GM18909 (cell line): ENCODE measurements around the gene CYP1A2.
"Not testable (repeated sequence)": the region's sequence is repeated elsewhere in the genome, so short reads cannot be mapped to it uniquely, and the experiment has no call there.

Experiments
- ATAC-seq: cut with Tn5 transposase; IDR thresholded peaks from one replicate; pipeline ENCODE4 v1.9.1; 2021; ENCODE audit warnings: mild to moderate bottlenecking; ENCODE audit not compliant: unreplicated experiment, poor library complexity

CYP1A2 gene

DNA sequence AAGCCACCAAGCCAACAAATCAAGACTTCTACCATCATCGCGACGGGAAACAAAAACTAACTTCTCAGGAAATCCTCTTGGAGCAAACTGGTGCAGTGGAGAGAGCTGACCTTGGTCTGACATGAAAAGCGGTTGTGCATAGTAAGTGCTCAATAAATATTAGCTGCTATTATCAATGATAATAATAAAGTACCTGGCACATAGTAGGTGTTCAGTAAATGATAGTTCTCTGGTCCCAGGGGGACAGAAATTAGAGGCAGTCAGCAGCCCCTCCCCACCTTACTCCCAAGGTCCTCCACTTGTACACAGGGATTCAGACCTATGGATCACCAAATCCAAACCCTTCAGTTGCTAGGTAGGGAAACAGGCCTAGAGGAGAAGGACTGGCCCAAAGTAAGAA lies 27.2 kb downstream of the CYP1A2 start:
- no peak for ATAC-seq

GRCh38 chr15:74776821-74777768 lies 28.4 kb downstream of the CYP1A2 start:
- peak; percentile 39 for ATAC-seq

DNA sequence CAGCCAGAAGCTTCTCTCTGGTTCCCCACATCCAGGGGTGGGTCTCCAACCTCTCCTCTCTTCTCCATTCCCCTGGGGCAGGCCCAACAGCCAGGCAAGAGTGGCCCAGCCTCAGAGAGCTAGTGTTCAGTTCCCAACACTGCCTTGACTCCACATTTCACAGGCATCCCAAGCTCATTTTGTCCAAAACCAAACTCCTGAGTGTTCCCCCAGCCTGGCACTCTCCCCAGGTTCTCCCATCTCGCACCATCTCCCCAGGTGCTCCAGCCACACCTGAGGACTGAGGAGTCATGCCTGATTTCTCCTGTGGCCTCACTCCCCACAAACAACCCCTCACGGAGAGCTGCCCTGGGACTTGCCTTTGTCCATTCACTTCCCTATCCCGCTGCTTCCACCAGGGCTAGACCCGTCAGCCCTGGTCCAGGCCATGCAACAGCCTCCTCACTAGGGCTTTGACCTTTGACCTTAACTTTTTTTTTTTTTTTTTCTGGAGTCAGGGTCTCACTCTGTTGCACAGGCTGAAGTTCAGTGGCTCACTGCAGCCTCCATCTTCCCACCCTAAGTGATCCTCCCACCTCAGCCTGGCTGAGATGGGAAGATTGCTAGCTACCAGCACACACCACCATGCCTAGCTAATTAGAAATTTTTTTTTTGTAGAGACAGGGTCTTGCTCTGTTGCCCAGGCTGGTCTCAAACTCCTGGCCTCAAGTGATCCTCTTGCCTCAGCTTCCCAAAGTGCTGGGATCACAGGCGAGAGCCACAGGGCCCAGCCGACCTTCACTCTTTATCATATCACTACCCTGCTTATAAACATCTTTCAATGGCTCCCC lies 29.3 kb downstream of the CYP1A2 start:
- no peak for ATAC-seq

DNA sequence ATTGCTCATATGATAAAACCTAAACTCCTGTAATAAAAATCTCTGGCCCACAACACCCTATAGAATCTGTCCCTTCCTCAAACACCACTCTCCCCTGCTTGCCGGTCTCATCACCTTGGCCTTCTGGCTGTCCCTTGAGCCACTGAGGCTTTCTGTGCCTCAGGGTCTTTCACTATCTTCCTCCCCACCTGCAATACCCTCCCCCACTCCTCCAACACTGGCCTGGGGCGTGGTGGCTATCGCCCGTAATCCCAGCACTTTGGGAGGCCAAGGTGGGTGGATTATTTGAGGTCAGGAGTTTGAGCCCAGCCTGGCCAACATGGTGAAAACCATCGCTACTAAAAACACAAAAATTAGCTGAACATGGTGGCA lies 29.9 kb downstream of the CYP1A2 start:
- no peak for ATAC-seq

GRCh38 chr15:74779162-74779648 lies 30.6 kb downstream of the CYP1A2 start:
- no peak for ATAC-seq

- ATAC-seq, result no peak
Measured at GRCh38 chr15:74780523-74781430, 32.1 kb downstream of the CYP1A2 start.

- ATAC-seq, result peak; percentile 45
Measured at GRCh38 chr15:74781431-74782258, 33.0 kb downstream of the CYP1A2 start, which contains the start of gene CSK. Gene CSK (plus strand): TSS chr15:74782080. CDS start chr15:74798298, 16,218 bp downstream.

DNA sequence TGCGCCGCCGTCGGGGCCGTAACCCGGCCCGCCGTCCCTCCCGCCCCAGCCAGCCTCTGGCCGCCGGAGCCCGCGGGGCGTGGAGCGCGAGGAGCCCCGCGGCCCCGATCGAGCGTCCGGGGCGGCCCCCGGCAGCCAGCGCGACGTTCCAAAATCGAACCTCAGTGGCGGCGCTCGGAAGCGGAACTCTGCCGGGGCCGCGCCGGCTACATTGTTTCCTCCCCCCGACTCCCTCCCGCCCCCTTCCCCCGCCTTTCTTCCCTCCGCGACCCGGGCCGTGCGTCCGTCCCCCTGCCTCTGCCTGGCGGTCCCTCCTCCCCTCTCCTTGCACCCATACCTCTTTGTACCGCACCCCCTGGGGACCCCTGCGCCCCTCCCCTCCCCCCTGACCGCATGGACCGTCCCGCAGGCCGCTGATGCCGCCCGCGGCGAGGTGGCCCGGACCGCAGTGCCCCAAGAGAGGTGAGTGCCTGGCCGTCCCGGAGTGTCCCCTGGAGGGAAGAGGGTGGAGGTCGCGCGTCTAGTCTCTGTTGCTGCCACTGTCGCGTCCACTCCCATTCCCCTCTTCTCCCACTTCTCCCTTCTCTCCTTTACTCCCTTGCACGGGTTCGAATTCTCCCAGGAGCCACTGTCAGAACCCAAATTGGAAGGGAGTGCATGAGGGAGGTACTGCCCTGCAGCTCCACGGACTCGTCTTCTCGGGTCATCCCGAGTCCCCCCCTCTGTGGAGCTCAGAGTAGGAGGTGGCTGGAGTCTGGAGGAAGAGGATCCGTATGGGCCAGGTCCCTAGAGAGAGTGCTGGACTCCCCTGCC lies 33.8 kb downstream of the CYP1A2 start:
- peak; percentile 8 for ATAC-seq

DNA sequence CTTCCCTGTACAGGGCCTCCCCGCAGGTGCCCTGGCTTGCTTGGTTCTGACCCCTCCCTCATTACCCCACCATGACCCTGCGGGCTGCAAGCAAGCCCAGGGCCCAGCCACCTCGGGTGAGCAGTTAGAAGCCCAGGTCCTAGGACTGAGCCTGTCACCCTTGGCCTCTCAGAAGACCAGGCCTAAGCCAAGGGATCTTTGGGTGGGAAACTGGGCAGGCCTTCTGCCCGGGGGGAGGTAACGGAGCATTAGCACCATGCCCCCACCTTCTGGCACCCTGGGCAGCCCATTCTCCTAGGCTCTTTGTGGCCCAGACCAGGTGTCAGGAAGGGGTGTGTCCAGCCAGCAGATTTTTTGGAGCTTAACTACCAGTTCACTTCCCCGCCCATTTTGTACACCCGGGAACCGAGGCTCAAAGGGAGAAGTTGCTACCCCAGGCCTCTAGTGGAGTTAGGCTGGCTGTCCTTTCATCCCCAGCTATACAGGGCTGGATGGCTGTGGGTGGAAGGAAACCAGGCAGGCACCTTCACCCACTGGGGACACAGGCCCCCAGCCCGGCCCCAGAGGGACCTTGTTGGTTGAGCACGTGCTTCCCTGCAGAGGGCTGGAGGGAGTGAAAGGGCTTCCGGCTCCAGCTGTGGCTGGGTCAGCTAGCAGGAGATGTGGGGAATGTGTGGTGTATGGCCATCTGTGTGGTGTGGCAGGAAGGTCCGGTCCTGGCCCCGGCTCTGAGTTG lies 34.6 kb downstream of the CYP1A2 start:
- ATAC-seq, result no peak

- no peak for ATAC-seq
Measured at GRCh38 chr15:74783808-74784175, 35.1 kb downstream of the CYP1A2 start.

GRCh38 chr15:74784426-74785193 lies 36.0 kb downstream of the CYP1A2 start:
- no peak for ATAC-seq

DNA sequence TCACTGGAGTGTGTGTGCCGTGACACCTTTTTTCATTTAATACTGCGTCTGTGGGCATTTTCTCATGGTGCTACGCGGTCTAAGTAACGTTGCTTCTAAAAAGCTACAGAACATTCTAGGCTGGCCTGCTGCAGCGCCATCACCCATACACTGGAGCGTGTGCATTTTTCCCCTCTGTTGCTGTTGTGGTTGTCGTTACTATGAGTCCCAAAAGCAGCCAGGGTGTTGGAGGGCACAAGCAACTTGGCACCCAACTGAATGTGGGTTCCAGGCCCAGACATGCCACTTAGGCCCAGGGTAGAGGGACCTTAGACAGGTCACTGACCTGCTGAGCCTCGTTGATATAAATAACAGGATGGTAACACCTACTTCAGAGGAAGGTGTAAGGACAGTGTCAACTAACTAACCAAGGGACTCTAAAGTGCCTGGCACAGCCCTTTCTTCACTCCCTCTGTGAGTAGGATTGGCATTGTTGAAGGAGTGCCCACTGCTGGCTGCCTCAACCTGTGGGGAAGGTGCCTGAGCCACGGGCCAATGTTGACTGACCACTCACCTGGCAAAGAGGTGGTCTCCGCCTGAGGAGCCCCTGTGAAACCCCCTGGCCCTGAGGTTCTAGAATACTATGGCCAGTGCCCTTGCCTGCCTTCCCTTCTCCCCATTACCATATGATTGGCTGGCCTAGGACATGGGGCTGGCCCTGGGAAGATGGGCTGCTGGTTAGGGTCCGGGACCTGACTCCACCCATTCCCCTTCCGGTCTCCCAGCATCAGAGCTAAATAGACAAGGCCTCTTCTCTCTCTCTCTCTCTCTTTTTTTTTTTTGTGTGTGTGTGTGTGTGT lies 36.8 kb downstream of the CYP1A2 start:
- no peak for ATAC-seq

- ATAC-seq, result not testable (repeated sequence)
Measured at GRCh38 chr15:74786081-74786480, 37.4 kb downstream of the CYP1A2 start.

GRCh38 chr15:74786551-74787165 lies 38.0 kb downstream of the CYP1A2 start:
- ATAC-seq, result no peak

- peak; percentile 48 for ATAC-seq
Measured at GRCh38 chr15:74787251-74788041, 38.8 kb downstream of the CYP1A2 start.
